ENCODE data around the gene IL13RA1. TPM values are rescaled to one million over a fixed set of nuclear protein-coding genes. Genes with fewer than 3 reads are reported as not detected.
A peak's percentile ranks its signal among the peaks of the same experiment; 100 is the strongest.
"Not testable (repeated sequence)": the region's sequence is repeated elsewhere in the genome, so short reads cannot be mapped to it uniquely, and the experiment has no call there.

The IL13RA1 gene
- total and polyA plus RNA-seq, 8 donors: 18.5 to 110 (median 39.5) TPM

GRCh38 chrX:118702741-118703140, 24.7 kb upstream of the IL13RA1 start:
- DNase-seq: no peak
- 80 to 92% (median 85%) methylated on average over 5 of the region's 5 CpGs for WGBS, 5 donors
- intact Hi-C loops (cut with DNase I; ENCODE audit: low total_unique reads): no loop called here
- Histone ChIP-seq H3K4me1 (no peaks in the 10 kb centered on the region), H3K27me3 (no peaks in the 10 kb centered on the region), H3K36me3 (no peaks in the 10 kb centered on the region), H3K27ac (no peak overlapping the region), H3K4me3 (no peak overlapping the region), H3K9me3 (peaks cover 0 to 8% (median 0%) of the 10 kb centered on the region in 4 donors)
- no peak for TF ChIP-seq EP300 (IDR thresholded peaks at IDR 0.05)
- TF ChIP-seq POLR2A (IDR thresholded peaks at IDR 0.05): no peak
- TF ChIP-seq, protein P1, sequence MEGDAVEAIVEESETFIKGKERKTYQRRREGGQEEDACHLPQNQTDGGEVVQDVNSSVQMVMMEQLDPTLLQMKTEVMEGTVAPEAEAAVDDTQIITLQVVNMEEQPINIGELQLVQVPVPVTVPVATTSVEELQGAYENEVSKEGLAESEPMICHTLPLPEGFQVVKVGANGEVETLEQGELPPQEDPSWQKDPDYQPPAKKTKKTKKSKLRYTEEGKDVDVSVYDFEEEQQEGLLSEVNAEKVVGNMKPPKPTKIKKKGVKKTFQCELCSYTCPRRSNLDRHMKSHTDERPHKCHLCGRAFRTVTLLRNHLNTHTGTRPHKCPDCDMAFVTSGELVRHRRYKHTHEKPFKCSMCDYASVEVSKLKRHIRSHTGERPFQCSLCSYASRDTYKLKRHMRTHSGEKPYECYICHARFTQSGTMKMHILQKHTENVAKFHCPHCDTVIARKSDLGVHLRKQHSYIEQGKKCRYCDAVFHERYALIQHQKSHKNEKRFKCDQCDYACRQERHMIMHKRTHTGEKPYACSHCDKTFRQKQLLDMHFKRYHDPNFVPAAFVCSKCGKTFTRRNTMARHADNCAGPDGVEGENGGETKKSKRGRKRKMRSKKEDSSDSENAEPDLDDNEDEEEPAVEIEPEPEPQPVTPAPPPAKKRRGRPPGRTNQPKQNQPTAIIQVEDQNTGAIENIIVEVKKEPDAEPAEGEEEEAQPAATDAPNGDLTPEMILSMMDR (IDR thresholded peaks at IDR 0.05): no peak
- no peak for TF ChIP-seq POLR2AphosphoS5 (IDR thresholded peaks at IDR 0.05)

- Histone ChIP-seq H3K4me1 (no peaks in the 10 kb centered on the region), H3K27ac (no peak overlapping the region), H3K36me3 (no peaks in the 10 kb centered on the region), H3K4me3 (no peak overlapping the region), H3K9me3 (peaks cover 0 to 8% (median 0%) of the 10 kb centered on the region in 4 donors), H3K27me3 (no peaks in the 10 kb centered on the region)
- TF ChIP-seq, protein P1 (IDR thresholded peaks at IDR 0.05): no peak
- TF ChIP-seq POLR2AphosphoS5 (IDR thresholded peaks at IDR 0.05): no peak
- TF ChIP-seq EP300 (IDR thresholded peaks at IDR 0.05): no peak
- TF ChIP-seq POLR2A (IDR thresholded peaks at IDR 0.05): no peak
- 75 to 95% (median 83%) methylated on average over 4 of the region's 4 CpGs for WGBS, 5 donors
- no peak for DNase-seq
- intact Hi-C loops (cut with DNase I; ENCODE audit: low total_unique reads): no loop called here
These were observed 20.7 kb upstream of the IL13RA1 start for GRCh38 chrX:118706681-118707080.

GRCh38 chrX:118714521-118714920, 12.9 kb upstream of the IL13RA1 start:
- no peak for TF ChIP-seq POLR2A (IDR thresholded peaks at IDR 0.05)
- no peak for TF ChIP-seq EP300 (IDR thresholded peaks at IDR 0.05)
- no peak for TF ChIP-seq POLR2AphosphoS5 (IDR thresholded peaks at IDR 0.05)
- TF ChIP-seq, protein P1 (IDR thresholded peaks at IDR 0.05): no peak
- DNase-seq: no peak
- Histone ChIP-seq H3K9me3 (no peaks in the 10 kb centered on the region), H3K4me3 (no peak overlapping the region), H3K36me3 (no peaks in the 10 kb centered on the region), H3K27me3 (no peaks in the 10 kb centered on the region), H3K4me1 (no peaks in the 10 kb centered on the region), H3K27ac (no peak overlapping the region)
- intact Hi-C loops (cut with DNase I; ENCODE audit: low total_unique reads): no loop called here
- 82 to 95% (median 91%) methylated on average over 1 of the region's 1 CpG for WGBS, 5 donors

DNA sequence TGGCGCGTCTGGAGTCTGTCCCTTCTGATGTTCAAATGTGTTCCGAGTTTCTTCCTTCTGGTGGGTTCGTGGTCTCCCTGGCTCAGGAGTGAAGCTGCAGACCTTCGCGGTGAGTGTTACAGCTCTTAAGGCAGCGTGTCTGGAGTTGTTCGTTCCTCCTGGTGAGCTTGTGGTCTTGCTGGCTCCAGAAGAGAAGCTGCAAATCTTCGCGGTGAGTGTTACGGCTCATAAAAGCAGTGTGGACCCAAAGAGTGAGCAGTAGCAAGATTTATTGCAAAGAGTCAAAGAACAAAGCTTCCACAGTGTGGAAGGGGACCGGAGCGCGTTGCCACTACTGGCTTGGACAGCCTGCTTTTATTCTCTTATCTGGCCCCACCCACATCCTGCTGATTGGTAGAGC, 11.5 kb upstream of the IL13RA1 start:
- H3K27me3 ChIP-seq, H3K36me3 ChIP-seq: not testable (repeated sequence)
- 81 to 93% (median 88%) methylated on average over 12 to 14 of the region's 14 CpGs for WGBS, 5 donors

DNA sequence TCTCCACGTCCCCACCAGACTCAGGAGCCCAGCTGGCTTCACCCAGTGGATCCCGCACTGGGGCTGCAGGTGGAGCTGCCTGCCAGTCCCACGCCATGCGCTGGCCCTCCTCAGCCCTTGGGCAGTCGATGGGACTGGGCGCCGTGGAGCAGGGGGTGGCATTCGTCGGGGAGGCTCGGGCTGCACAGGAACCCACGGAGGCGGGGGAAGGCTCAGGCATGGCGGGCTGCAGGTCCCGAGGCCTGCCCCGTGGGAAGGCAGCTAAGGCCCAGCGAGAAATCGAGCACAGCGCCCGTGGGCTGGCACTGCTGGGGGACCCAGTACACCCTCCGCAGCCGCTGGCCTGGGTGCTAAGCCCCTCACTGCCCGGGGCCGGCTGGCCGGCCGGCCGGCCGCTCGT, 10.6 kb upstream of the IL13RA1 start:
- DNase-seq; H3K27me3 ChIP-seq; H3K4me3 ChIP-seq; H3K4me1 ChIP-seq; H3K9me3 ChIP-seq; H3K36me3 ChIP-seq; intact Hi-C loops (cut with DNase I; ENCODE audit: low total_unique reads): not testable (repeated sequence)
- H3K27ac ChIP-seq: peak overlapping the region in 1 of 5 donors; percentile 39
- WGBS, 5 donors: 91 to 100% (median 95%) methylated on average over 5 to 28 of the region's 28 CpGs

More for the DNA sequence above, 11.5 kb upstream of the IL13RA1 start:
- intact Hi-C loops (cut with DNase I; ENCODE audit: low total_unique reads); H3K27ac ChIP-seq; H3K9me3 ChIP-seq; H3K4me1 ChIP-seq; H3K4me3 ChIP-seq; DNase-seq: not testable (repeated sequence)

All from stomach (tissue), 9 donors.